ENCODE results near the gene VWA5B1. TPM values are rescaled to one million over a fixed set of nuclear protein-coding genes. Genes with fewer than 3 reads are reported as not detected.

VWA5B1 gene
- total RNA-seq, 2 donors from 2014 or later, result 0.22 to 0.43 TPM

DNA sequence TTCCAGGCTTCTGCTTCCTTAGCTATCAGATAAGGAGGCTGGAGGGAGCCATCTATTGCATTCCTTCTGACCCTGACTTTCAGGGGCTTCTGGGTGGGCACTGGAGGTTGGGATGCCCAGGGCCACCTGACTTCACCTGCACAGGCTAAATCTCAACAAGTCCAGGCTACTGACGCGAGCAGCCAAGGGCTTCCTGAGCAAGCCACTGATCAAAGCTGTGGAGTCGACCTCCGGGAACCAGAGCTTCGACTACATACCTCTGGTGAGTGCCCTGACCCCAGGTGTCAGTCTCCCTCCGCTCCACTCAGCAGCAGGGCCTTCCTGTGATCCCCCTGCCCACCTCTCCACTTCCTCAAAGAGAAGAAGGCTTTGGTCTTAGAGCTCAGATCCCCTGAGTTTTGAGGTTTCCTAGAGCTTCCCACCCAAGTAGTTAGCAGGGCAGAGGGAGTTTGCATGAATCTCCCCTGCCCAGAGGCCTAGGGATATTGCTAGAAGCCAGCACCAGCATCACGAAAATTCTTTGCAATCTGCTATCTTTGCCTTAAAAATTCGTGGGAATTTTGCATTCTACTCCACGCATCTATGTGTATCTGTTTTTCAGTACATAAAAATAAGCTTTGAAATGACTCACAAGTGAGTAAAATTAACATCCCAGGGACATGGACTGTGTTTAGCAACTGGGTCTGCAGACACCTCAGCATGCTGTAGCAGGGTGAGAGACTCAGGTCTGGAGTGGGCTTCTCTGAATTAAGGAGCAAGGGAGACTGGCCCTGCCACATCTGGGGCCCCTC, 61.4 kb downstream of the VWA5B1 start:
- Histone ChIP-seq H3K4me1 (peaks cover 0 to 4% of the 10 kb centered on the region in 2 donors), H3K27ac (no peak overlapping the region), H3K9me3 (no peaks in the 10 kb centered on the region), H3K36me3 (no peaks in the 10 kb centered on the region), H3K4me3 (no peak overlapping the region), H3K27me3 (no peaks in the 10 kb centered on the region)
- TF ChIP-seq, protein P1, sequence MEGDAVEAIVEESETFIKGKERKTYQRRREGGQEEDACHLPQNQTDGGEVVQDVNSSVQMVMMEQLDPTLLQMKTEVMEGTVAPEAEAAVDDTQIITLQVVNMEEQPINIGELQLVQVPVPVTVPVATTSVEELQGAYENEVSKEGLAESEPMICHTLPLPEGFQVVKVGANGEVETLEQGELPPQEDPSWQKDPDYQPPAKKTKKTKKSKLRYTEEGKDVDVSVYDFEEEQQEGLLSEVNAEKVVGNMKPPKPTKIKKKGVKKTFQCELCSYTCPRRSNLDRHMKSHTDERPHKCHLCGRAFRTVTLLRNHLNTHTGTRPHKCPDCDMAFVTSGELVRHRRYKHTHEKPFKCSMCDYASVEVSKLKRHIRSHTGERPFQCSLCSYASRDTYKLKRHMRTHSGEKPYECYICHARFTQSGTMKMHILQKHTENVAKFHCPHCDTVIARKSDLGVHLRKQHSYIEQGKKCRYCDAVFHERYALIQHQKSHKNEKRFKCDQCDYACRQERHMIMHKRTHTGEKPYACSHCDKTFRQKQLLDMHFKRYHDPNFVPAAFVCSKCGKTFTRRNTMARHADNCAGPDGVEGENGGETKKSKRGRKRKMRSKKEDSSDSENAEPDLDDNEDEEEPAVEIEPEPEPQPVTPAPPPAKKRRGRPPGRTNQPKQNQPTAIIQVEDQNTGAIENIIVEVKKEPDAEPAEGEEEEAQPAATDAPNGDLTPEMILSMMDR (IDR thresholded peaks at IDR 0.05), result no peak
- DNase-seq (ENCODE audit: low spot score), result no peak

DNA sequence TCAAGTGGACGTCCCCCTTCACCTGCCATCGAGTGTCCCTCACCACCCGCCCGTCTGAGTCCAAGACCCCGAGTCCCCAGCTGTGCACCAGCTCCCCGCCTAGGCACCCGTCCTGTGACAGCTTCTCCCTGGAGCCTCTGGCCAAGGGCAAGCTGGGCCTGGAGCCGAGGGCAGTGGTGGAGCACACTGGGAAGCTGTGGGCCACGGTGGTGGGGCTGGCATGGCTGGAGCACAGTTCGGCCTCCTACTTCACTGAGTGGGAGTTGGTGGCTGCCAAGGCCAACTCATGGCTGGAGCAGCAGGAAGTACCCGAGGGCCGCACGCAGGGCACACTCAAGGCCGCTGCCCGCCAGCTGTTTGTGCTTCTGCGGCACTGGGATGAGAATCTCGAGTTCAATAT, 63.2 kb downstream of the VWA5B1 start:
- H3K27me3 ChIP-seq, result no peaks in the 10 kb centered on the region
- no peak overlapping the region for H3K27ac ChIP-seq
- peaks cover 0 to 19% of the 10 kb centered on the region in 2 donors for H3K4me1 ChIP-seq
- TF ChIP-seq, protein P1 (IDR thresholded peaks at IDR 0.05), result no peak
- DNase-seq (ENCODE audit: low spot score), result no peak
- H3K4me3 ChIP-seq, result no peak overlapping the region
- no peaks in the 10 kb centered on the region for H3K36me3 ChIP-seq
- no peaks in the 10 kb centered on the region for H3K9me3 ChIP-seq

DNA sequence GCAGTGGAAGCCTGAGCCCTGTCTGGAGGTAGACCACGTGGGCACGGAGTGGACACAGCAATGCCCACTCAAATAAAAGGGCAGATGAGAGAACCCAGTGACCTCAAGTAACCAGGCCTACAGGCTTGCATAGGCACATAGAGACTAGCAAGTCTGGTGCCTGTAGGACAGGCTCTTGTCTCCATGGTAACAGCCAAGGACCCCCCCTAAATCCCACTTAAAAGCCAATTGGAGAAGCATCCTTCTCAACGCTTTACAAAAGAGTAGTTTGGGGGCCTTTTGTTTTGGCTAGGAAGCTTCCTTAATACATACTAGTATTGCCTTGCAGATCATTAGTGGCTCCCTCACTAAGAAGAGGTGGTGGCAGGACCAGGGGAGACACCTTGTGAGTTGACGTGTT, 63.9 kb downstream of the VWA5B1 start:
- no peaks in the 10 kb centered on the region for H3K9me3 ChIP-seq
- H3K27ac ChIP-seq, result no peak overlapping the region
- peaks cover 0 to 27% of the 10 kb centered on the region in 2 donors for H3K4me1 ChIP-seq
- H3K4me3 ChIP-seq, result no peak overlapping the region
- H3K27me3 ChIP-seq, result no peaks in the 10 kb centered on the region
- no peak for DNase-seq (ENCODE audit: low spot score)
- no peaks in the 10 kb centered on the region for H3K36me3 ChIP-seq
- TF ChIP-seq, protein P1 (IDR thresholded peaks at IDR 0.05), result no peak

DNA sequence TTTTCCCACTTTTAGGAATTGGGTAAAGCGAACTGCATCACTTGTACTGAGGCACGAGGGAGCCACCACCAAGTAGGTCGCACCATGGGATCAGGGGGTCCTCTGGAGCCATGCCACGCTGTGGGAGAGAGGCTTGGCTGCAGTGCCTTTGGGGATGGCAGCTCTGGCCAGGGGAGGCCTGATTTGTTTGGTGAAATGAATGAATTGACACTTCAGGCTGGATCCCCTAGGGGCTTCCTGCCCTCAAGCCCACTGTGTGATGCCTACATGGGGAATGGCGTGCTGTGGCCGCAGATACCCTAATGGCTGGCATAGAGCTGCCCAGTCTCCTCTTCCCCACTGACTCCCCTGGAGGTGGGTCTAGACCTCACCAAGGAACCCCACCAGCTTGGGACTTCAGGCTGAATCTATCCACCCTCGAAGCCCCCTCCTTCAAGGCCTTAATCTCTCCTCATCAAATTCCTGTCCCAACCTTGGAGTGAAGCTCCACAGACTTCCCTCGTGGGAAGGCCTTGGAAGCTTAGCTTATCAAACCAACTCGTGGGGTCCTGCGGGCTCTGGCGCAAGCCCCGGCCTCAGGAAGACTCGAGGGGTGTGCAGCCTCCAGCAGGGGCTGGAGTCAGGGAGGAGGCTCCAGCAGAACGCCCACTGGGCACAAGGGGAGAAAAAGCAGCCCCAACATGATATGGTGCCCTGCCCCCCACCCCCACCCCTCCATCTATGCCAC, 64.6 kb downstream of the VWA5B1 start:
- Histone ChIP-seq H3K9me3 (no peaks in the 10 kb centered on the region), H3K4me3 (no peak overlapping the region), H3K27ac (no peak overlapping the region), H3K4me1 (peaks cover 0 to 30% of the 10 kb centered on the region in 2 donors), H3K36me3 (no peaks in the 10 kb centered on the region), H3K27me3 (no peaks in the 10 kb centered on the region)
- TF ChIP-seq, protein P1 (IDR thresholded peaks at IDR 0.05), result no peak
- no peak for DNase-seq (ENCODE audit: low spot score)

DNA sequence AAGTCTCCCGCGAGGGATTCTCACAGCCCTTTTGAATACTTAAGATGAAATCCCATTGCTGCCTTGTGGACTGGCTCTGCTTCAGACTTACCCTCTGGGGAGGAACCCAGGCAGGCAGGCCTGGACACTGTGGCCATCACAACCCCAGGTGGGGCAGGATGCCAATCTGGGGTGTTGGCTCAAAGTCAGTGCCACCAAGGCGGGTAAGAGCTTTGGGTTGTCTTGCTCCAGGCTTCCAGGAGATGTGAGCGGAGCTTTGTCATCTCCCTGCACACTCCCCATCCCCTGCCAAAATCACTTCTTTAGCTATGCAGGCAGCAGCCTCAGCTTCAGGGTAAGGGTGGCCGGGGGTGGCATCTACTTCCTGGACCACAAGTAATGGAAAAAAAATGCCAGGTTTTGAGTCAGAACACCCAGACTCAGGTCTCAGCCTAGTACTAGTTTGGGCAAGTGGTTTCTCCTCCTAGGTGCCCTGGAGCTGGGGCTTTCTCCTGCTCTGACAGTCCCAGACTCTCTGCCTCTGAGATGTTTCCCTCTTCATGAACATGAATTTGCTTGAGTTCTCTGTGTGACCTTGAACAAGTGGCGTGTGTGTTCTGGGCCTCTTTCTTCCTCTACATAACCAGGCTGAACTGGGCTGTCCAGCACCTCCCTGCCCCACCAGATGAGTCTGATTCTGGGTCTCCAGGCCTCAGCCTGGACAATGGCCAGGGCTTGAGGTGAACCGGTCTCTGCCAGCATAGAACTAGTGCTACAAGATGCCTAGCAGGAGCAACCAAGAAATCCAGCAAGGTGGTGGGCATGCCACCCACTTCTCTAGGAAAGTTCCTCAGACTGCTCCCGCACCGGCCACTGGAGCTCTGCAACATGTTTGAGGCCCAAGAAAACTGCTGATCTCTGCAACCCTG, 65.4 kb downstream of the VWA5B1 start:
- peaks cover 0 to 30% of the 10 kb centered on the region in 2 donors for H3K4me1 ChIP-seq
- no peak overlapping the region for H3K4me3 ChIP-seq
- no peaks in the 10 kb centered on the region for H3K27me3 ChIP-seq
- TF ChIP-seq, protein P1 (IDR thresholded peaks at IDR 0.05), result no peak
- H3K27ac ChIP-seq, result no peak overlapping the region
- DNase-seq (ENCODE audit: low spot score), result no peak
- H3K36me3 ChIP-seq, result no peaks in the 10 kb centered on the region
- no peaks in the 10 kb centered on the region for H3K9me3 ChIP-seq
